ENCODE measurements around the gene RNF144B. TPM values are rescaled to one million over a fixed set of nuclear protein-coding genes. Genes with fewer than 3 reads are reported as not detected.

Gene RNF144B
- total and polyA plus RNA-seq, 2 donors (not counting 1 experiment from before 2014, with no cell fraction given) = 3.0 to 17.0 TPM

DNA sequence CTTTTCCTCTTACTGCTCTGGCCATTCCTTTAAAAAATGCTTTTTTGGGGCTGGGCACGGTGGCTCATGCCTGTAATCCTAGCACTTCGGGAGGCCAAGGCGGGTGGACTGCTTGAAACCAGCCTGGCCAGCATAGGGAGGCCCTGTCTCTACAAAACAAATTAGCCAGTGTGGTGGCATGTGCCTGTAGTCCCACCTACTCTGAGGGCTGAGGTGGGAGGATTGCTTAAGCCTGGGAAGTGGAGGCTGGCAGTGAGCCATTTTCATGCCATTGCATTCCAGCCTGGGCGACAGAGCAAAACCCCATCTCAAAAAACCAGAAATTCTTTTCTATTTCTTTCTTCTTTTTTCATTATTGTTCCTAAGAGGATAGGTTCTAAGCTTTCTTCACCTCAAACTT lies 36.9 kb upstream of the RNF144B start:
- Histone ChIP-seq H3K27me3 (replicated peaks in 1 of 4; ENCODE audit: control extremely low read depth in 1 of 4, control insufficient read depth in 3 of 4, insufficient read depth in 4 of 4, low read length in 3 of 4) (no peaks in the 10 kb centered on the region), H3K79me2 (ENCODE audit: control insufficient read depth, insufficient read depth, low read length) (no peaks in the 10 kb centered on the region), H3K4me3 (ENCODE audit: control extremely low read depth in 1 of 5, extremely low read depth in 1 of 5, insufficient read depth in 1 of 5, low read depth in 2 of 5, low read length in 4 of 5) (no peak overlapping the region), H4K20me1 (ENCODE audit: control insufficient read depth, insufficient read depth, low read length, poor library complexity, severe bottlenecking) (no peaks in the 10 kb centered on the region), H3K9me3 (ENCODE audit: control extremely low read depth in 1 of 3, control insufficient read depth in 2 of 3, insufficient read depth in 1 of 3, low read length in 2 of 3) (no peaks in the 10 kb centered on the region), H3K4me1 (ENCODE audit: control insufficient read depth in 2 of 2, insufficient read depth in 2 of 2, low read length in 2 of 2) (peaks cover 11% of the 10 kb centered on the region in 2 donors), H3K27ac (ENCODE audit: low read length in 2 of 2) (no peak overlapping the region), H2AFZ (ENCODE audit: insufficient read depth, low read depth, low read length, poor library complexity, severe bottlenecking) (no peak overlapping the region), H3K9ac (ENCODE audit: low read length) (no peak overlapping the region), H3K36me3 (replicated peaks in 1 of 2; ENCODE audit: control extremely low read depth in 1 of 2, control insufficient read depth in 1 of 2, extremely low read depth in 1 of 2, insufficient read depth in 2 of 2, low read length in 1 of 2) (no peaks in the 10 kb centered on the region), H3K4me2 (replicated peaks; ENCODE audit: low read depth, low read length, poor library complexity, severe bottlenecking) (peak overlapping the region; percentile 24)
- ATAC-seq (ENCODE audit: low read depth) (no peak), DNase-seq (no peak)
- peaks cover 13% of the 10 kb centered on the region for H3K4me1 Mint-ChIP-seq
- ChIA-PET POLR2A (no interaction called here), CTCF (interaction anchor here (0.6 to 0.9 kb wide), 2 partner anchors 42 to 155 kb away, joined by 3 to 4 read pairs; no protein-coding TSS in a partner anchor)
- WGBS (ENCODE audit: insufficient coverage) = 100% methylated on average over 3 of the region's 4 CpGs
- TF ChIP-seq, protein P1, sequence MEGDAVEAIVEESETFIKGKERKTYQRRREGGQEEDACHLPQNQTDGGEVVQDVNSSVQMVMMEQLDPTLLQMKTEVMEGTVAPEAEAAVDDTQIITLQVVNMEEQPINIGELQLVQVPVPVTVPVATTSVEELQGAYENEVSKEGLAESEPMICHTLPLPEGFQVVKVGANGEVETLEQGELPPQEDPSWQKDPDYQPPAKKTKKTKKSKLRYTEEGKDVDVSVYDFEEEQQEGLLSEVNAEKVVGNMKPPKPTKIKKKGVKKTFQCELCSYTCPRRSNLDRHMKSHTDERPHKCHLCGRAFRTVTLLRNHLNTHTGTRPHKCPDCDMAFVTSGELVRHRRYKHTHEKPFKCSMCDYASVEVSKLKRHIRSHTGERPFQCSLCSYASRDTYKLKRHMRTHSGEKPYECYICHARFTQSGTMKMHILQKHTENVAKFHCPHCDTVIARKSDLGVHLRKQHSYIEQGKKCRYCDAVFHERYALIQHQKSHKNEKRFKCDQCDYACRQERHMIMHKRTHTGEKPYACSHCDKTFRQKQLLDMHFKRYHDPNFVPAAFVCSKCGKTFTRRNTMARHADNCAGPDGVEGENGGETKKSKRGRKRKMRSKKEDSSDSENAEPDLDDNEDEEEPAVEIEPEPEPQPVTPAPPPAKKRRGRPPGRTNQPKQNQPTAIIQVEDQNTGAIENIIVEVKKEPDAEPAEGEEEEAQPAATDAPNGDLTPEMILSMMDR (IDR thresholded peaks at IDR 0.05) = no peak
- TF ChIP-seq EZH2 (IDR thresholded peaks at IDR 0.05; ENCODE audit: borderline replicate concordance, insufficient read depth, low read depth, low read length, poor library complexity, severe bottlenecking) = no peak
- peaks cover 3% of the 10 kb centered on the region for H3K9me3 Mint-ChIP-seq (ENCODE audit: insufficient read depth)
- intact Hi-C loops (cut with micrococcal nuclease) = no loop called here
- H3K4me3 Mint-ChIP-seq = no peak overlapping the region
- no peak overlapping the region for H3K27ac Mint-ChIP-seq
- H3K27me3 Mint-ChIP-seq = no peaks in the 10 kb centered on the region

DNA sequence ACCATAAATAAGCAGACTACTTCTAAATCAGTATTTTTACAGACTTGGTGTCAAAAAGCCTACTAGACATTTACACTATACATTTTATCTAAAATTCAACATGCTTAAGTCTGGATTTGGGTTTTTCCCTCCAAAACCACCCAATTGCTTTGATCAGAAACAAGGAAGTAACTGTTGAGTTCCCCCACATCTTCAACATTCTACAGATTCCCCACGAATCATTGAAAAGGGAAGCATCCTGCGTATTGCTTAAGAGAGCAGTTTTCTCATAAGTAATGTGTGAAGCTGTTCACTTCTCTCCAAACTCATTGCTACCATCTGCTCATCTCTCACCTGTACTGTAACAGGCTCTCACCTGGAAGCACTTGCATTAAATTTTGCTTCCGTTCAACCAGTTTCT lies 36.4 kb upstream of the RNF144B start:
- DNase-seq (peak; percentile 58), ATAC-seq (ENCODE audit: low read depth) (peak; percentile 24)
- no peak overlapping the region for H3K4me3 Mint-ChIP-seq
- peaks cover 13% of the 10 kb centered on the region for H3K4me1 Mint-ChIP-seq
- Histone ChIP-seq H3K36me3 (replicated peaks in 1 of 2; ENCODE audit: control extremely low read depth in 1 of 2, control insufficient read depth in 1 of 2, extremely low read depth in 1 of 2, insufficient read depth in 2 of 2, low read length in 1 of 2) (no peaks in the 10 kb centered on the region), H3K4me3 (ENCODE audit: control extremely low read depth in 1 of 5, extremely low read depth in 1 of 5, insufficient read depth in 1 of 5, low read depth in 2 of 5, low read length in 4 of 5) (no peak overlapping the region), H3K79me2 (ENCODE audit: control insufficient read depth, insufficient read depth, low read length) (no peaks in the 10 kb centered on the region), H2AFZ (ENCODE audit: insufficient read depth, low read depth, low read length, poor library complexity, severe bottlenecking) (no peak overlapping the region), H3K9ac (ENCODE audit: low read length) (no peak overlapping the region), H3K9me3 (ENCODE audit: control extremely low read depth in 1 of 3, control insufficient read depth in 2 of 3, insufficient read depth in 1 of 3, low read length in 2 of 3) (no peaks in the 10 kb centered on the region), H4K20me1 (ENCODE audit: control insufficient read depth, insufficient read depth, low read length, poor library complexity, severe bottlenecking) (no peaks in the 10 kb centered on the region), H3K27ac (ENCODE audit: low read length in 2 of 2) (no peak overlapping the region), H3K4me1 (ENCODE audit: control insufficient read depth in 2 of 2, insufficient read depth in 2 of 2, low read length in 2 of 2) (peaks cover 11% of the 10 kb centered on the region in 2 donors), H3K4me2 (replicated peaks; ENCODE audit: low read depth, low read length, poor library complexity, severe bottlenecking) (peak overlapping the region; percentile 24), H3K27me3 (replicated peaks in 1 of 4; ENCODE audit: control extremely low read depth in 1 of 4, control insufficient read depth in 3 of 4, insufficient read depth in 4 of 4, low read length in 3 of 4) (no peaks in the 10 kb centered on the region)
- intact Hi-C loops (cut with micrococcal nuclease) = no loop called here
- WGBS (ENCODE audit: insufficient coverage) = no CpG with 5 or more reads among the region's 3 CpGs
- TF ChIP-seq, protein P1 (IDR thresholded peaks at IDR 0.05) = no peak
- no peak for TF ChIP-seq EZH2 (IDR thresholded peaks at IDR 0.05; ENCODE audit: borderline replicate concordance, insufficient read depth, low read depth, low read length, poor library complexity, severe bottlenecking)
- peaks cover 3% of the 10 kb centered on the region for H3K9me3 Mint-ChIP-seq (ENCODE audit: insufficient read depth)
- H3K27me3 Mint-ChIP-seq = no peaks in the 10 kb centered on the region
- ChIA-PET POLR2A (no interaction called here), CTCF (interaction anchor here (0.6 to 0.9 kb wide), 2 partner anchors 41 to 155 kb away, joined by 3 to 4 read pairs; no protein-coding TSS in a partner anchor)
- H3K27ac Mint-ChIP-seq = peak overlapping the region; percentile 50
